Omental fat pad (tissue), 4 donors: ENCODE results near the gene TRIM22. TPM values are rescaled to one million over a fixed set of nuclear protein-coding genes. Genes with fewer than 3 reads are reported as not detected.
"Not testable (repeated sequence)": the region's sequence is repeated elsewhere in the genome, so short reads cannot be mapped to it uniquely, and the experiment has no call there.

Source experiments
- ATAC-seq: fragments of 150-250 bp; one replicate; pipeline ENCODE4 v1.9.1; 2016; ENCODE audit warnings: mild to moderate bottlenecking, moderate library complexity; ENCODE audit not compliant: low FRiP score
- DNase-seq: peaks from one replicate; pipeline ENCODE4 v3.0.0-alpha.2; 2019; ENCODE audit warnings: low spot score
- total RNA-seq, 4 donors: library from RNA; depleted of rRNA; stranded (reverse); fragments of >200 nt; gene quantifications; one replicate each; pipeline ENCODE4 v1.1.0, GENCODE V29; 2016
- TF ChIP-seq, protein P1 (sequence below), 3 donors: fragments of 450-650 bp; IDR thresholded peaks; one replicate each; pipeline ENCODE4 v1.5.1; 2016 to 2017; ENCODE audit warnings: antibody characterized with exemption in 3 of 3, mild to moderate bottlenecking in 3 of 3, moderate library complexity in 2 of 3

TRIM22 gene, protein sequence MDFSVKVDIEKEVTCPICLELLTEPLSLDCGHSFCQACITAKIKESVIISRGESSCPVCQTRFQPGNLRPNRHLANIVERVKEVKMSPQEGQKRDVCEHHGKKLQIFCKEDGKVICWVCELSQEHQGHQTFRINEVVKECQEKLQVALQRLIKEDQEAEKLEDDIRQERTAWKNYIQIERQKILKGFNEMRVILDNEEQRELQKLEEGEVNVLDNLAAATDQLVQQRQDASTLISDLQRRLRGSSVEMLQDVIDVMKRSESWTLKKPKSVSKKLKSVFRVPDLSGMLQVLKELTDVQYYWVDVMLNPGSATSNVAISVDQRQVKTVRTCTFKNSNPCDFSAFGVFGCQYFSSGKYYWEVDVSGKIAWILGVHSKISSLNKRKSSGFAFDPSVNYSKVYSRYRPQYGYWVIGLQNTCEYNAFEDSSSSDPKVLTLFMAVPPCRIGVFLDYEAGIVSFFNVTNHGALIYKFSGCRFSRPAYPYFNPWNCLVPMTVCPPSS
- total RNA-seq, result 100 to 1,000 TPM in 1 of 4 donors, 10 to 100 TPM in 3; 22.3 to 163 (median 55.7) TPM

- TF ChIP-seq, protein P1, sequence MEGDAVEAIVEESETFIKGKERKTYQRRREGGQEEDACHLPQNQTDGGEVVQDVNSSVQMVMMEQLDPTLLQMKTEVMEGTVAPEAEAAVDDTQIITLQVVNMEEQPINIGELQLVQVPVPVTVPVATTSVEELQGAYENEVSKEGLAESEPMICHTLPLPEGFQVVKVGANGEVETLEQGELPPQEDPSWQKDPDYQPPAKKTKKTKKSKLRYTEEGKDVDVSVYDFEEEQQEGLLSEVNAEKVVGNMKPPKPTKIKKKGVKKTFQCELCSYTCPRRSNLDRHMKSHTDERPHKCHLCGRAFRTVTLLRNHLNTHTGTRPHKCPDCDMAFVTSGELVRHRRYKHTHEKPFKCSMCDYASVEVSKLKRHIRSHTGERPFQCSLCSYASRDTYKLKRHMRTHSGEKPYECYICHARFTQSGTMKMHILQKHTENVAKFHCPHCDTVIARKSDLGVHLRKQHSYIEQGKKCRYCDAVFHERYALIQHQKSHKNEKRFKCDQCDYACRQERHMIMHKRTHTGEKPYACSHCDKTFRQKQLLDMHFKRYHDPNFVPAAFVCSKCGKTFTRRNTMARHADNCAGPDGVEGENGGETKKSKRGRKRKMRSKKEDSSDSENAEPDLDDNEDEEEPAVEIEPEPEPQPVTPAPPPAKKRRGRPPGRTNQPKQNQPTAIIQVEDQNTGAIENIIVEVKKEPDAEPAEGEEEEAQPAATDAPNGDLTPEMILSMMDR (IDR thresholded peaks at IDR 0.05), result no peak
- ATAC-seq, result peak; percentile 55
- no peak for DNase-seq
These were observed at the start of gene TRIM22 for GRCh38 chr11:5689551-5689983. TRIM22 (plus strand) TSS chr11:5689790; CDS start chr11:5696233, 6,443 bp downstream.

GRCh38 chr11:5639953-5640352, 49.6 kb upstream of the TRIM22 start:
- ATAC-seq, result no peak
- TF ChIP-seq, protein P1 (IDR thresholded peaks at IDR 0.05), result no peak
- no peak for DNase-seq

- DNase-seq (no peak), ATAC-seq (no peak)
- TF ChIP-seq, protein P1 (IDR thresholded peaks at IDR 0.05), result no peak
These were observed 46.0 kb upstream of the TRIM22 start for GRCh38 chr11:5643585-5643984.

DNA sequence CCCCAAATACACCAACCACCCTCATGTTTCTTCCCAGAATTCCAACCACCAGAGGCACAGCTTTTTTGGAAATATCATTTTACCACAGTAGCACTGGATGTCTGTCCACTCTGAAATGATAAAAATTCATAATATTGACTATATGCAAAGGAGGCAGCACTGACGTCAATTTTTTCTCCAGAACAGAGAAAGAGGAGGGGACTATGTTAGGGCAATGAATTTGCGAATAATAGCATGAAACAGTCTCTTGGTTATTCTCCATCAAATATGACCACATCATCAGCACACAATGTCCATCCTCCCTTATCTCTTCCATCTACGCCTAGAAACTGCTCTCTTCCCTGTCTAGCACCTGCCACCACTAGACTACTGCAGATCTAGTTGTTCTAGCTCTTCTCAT, 43.5 kb upstream of the TRIM22 start:
- ATAC-seq, result no peak
- no peak for DNase-seq
- TF ChIP-seq, protein P1 (IDR thresholded peaks at IDR 0.05), result no peak

- TF ChIP-seq, protein P1 (IDR thresholded peaks at IDR 0.05), result no peak
- ATAC-seq, result no peak
- no peak for DNase-seq
These were observed 34.1 kb upstream of the TRIM22 start for GRCh38 chr11:5655474-5655873.

DNA sequence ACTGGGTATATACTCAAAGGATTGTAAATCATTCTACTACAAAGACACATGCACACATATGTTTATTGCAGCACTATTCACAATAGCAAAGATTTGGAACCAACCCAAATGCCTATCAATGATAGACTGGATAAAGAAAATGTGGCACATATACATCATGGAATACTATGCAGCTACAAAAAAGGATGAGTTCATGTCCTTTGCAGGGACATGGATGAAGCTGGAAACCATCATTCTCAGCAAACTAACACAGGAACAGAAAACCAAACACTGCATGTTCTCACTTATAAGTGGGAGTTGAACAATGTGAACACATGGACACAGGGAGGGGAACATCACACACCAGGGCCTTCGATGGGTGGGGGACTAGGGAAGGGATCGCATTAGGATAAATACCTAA, 32.6 kb upstream of the TRIM22 start:
- not testable (repeated sequence) for ATAC-seq, DNase-seq

- TF ChIP-seq, protein P1 (IDR thresholded peaks at IDR 0.05), result no peak
- ATAC-seq, result no peak
These were observed 31.3 kb upstream of the TRIM22 start for GRCh38 chr11:5658318-5658717.

More at GRCh38 chr11:5658318-5658717, 31.3 kb upstream of the TRIM22 start:
- DNase-seq, result no peak
